NCI-H2227 treated with DMSO at 0.1 percent for 48 hours (cell line): ENCODE data around the gene ERGIC1.
"Not testable (repeated sequence)": the region's sequence is repeated elsewhere in the genome, so short reads cannot be mapped to it uniquely, and the experiment has no call there.

Source experiments
- DNase-seq: peaks from one replicate; lab custom pipeline; 2025; lab: John Stamatoyannopoulos, UW

Gene ERGIC1

GRCh38 chr5:172848419-172848818 is 14.4 kb downstream of the ERGIC1 start:
- no peak for DNase-seq

- DNase-seq: no peak
Observed at GRCh38 chr5:172849606-172850453, 15.8 kb downstream of the ERGIC1 start.

GRCh38 chr5:172850454-172850797 is 16.4 kb downstream of the ERGIC1 start:
- DNase-seq: no peak

GRCh38 chr5:172851254-172851653 is 17.2 kb downstream of the ERGIC1 start:
- not testable (repeated sequence) for DNase-seq

- DNase-seq: no peak
Observed at GRCh38 chr5:172852490-172853354, 18.7 kb downstream of the ERGIC1 start.

GRCh38 chr5:172853355-172853975 is 19.4 kb downstream of the ERGIC1 start:
- DNase-seq: no peak

GRCh38 chr5:172854451-172854871 is 20.4 kb downstream of the ERGIC1 start:
- DNase-seq: no peak

- DNase-seq: no peak
Observed at GRCh38 chr5:172854971-172855370, 20.9 kb downstream of the ERGIC1 start.

GRCh38 chr5:172855597-172856292 is 21.7 kb downstream of the ERGIC1 start:
- DNase-seq: no peak

GRCh38 chr5:172856336-172856735 is 22.3 kb downstream of the ERGIC1 start:
- DNase-seq: no peak

- no peak for DNase-seq
Observed at GRCh38 chr5:172857982-172858381, 23.9 kb downstream of the ERGIC1 start.

- DNase-seq: no peak
Observed at GRCh38 chr5:172858511-172858989, 24.5 kb downstream of the ERGIC1 start.

- no peak for DNase-seq
Observed at GRCh38 chr5:172858990-172859811, 25.1 kb downstream of the ERGIC1 start.

- no peak for DNase-seq
Observed at GRCh38 chr5:172859966-172860365, 25.9 kb downstream of the ERGIC1 start.

GRCh38 chr5:172860520-172861443 is 26.7 kb downstream of the ERGIC1 start:
- DNase-seq: no peak

GRCh38 chr5:172861461-172861860 is 27.4 kb downstream of the ERGIC1 start:
- DNase-seq: no peak

GRCh38 chr5:172862165-172862801 is 28.2 kb downstream of the ERGIC1 start:
- DNase-seq: no peak

GRCh38 chr5:172864171-172864570 is 30.1 kb downstream of the ERGIC1 start:
- not testable (repeated sequence) for DNase-seq

GRCh38 chr5:172864747-172865146 is 30.7 kb downstream of the ERGIC1 start:
- no peak for DNase-seq
